ENCODE data around the gene DNAJB6. TPM values are rescaled to one million over a fixed set of nuclear protein-coding genes. Genes with fewer than 3 reads are reported as not detected.

The DNAJB6 gene
- total RNA-seq, 4 donors from 2014 or later = 82.5 to 149 (median 94.7) TPM

DNA sequence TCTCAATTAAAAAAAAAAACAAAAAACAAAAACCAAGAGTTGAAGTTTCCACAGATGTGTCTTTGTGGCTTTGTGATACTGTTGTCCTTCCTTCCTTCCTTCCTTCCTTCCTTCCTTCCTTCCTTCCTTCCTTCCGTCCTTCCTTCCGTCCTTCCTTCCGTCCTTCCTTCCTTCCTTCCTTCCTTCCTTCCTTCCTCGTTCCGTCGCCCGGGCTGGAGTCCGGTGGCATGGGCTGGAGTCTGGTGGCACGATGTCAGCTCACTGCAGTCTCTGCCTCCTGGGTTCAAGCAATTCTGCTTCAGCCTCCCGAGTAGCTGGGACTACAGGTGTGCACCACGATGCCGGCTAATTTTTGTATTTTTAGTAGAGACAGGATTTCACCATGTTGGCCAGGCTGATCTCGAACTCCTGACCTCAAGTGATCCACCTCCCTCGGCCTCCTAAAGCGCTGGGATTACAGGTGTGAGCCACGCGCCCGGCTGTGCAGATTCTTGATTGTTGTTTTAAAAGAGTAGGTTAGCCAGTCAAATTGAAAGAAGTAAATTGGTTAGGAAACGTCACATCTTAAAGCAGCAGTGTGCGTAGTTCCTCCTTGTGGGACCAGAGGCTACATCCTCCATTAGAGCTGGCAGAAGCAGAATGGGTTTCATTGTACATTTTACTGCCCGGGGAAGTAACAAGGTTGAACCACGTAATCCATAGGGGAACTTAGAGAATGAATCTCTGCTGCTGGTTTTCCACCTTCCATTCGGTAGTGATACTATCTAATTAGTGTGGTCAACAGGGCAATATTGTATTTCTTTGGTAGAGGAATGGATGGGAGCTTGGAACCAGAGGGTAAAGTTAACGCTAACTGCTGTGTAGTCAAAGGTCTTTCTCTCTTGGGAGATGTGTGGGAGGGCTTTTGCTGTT is 20.6 kb downstream of the DNAJB6 start:
- no peak for TF ChIP-seq CTCF (IDR thresholded peaks at IDR 0.05)
- DNase-seq (ENCODE audit: low spot score) = no peak
- no peak for ATAC-seq (ENCODE audit: low FRiP score)

- ATAC-seq (ENCODE audit: low FRiP score) (no peak), DNase-seq (ENCODE audit: low spot score) (no peak)
- no peak for TF ChIP-seq CTCF (IDR thresholded peaks at IDR 0.05)
Observed at GRCh38 chr7:157358041-157358752, 21.4 kb downstream of the DNAJB6 start.

DNA sequence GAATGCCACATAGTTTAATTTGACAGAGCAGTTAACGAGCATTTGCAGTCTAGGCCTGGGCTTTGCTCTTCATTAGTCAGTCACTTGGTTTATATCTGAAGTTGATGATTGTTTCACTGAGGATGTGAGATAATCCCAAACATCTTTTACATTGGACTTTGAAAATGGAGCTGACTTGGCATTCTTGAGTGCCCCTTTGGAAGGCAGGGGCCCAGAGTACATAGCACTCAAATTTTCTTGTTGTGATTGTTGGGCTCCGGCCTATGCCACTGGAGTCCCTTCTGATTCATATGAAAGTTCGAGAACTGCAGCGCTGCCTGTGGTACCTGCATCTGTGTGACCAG is 21.9 kb downstream of the DNAJB6 start:
- DNase-seq (ENCODE audit: low spot score) (no peak), ATAC-seq (ENCODE audit: low FRiP score) (no peak)
- TF ChIP-seq CTCF (IDR thresholded peaks at IDR 0.05) = no peak

DNA sequence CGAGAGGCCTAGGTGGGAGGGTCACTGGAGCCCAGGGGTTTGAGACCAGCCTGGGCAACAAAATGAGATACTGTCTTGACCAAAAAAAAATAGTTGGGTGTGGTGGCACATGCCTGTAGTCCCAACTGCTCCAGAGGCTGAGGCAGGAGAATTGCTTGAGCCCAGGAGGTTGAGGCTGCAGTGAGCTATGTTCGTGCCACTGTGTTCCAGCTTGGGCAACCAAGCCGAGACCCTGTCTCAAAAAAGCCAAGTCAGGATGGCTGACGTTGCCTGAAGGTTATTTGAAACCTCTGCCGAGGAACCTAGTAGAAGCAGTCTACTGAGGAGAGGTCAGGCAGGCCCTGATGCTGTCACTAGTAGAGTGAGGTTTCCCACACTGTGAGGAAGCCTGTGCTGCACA is 22.8 kb downstream of the DNAJB6 start:
- ATAC-seq (ENCODE audit: low FRiP score) (no peak), DNase-seq (ENCODE audit: low spot score) (no peak)
- TF ChIP-seq CTCF (IDR thresholded peaks at IDR 0.05) = no peak

DNA sequence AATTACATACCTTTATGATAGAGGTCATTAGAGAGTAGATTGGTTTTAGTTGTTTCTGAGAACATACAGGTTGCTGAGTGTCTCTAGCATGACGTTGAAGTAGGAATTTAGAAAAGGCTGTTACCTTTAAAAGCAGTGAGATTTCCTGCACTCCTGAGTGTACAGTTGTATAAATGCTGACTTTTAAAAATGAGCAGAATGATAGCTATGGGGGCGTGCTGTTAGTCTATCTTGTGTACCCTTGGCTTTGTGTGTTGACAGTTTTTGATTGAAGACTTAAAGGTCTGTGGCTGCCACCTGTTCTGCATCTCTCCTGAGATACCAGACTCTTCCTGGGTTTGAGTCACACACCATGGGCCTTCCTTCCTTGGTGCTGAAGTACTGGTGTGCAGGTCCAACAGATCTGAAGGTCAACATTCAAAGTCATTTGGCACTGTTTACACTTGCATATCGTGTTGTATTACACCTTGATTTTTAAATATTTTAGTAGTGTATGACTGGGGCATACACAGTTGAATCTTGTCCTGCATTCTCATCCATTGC is 23.8 kb downstream of the DNAJB6 start:
- DNase-seq (ENCODE audit: low spot score) = no peak
- ATAC-seq (ENCODE audit: low FRiP score) = no peak
- no peak for TF ChIP-seq CTCF (IDR thresholded peaks at IDR 0.05)

DNA sequence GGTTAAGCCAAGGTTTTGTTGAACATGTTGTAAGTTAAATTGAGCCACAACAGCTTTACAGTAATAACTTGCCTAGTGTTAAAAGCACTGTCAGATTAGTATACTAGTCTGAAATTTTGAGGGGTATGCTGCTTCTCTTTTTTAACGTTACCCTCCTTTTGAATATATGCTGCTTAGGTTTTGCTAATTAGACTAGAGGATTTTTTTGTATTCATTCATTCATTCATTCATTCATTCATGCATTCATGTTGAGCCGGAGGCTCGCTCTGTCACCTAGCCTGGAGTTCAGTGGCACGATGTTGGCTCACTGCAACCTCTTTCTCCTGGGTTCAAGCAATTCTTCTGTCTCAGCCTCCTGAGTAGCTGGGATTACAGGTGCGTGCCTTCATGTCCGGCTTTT is 24.7 kb downstream of the DNAJB6 start:
- DNase-seq (ENCODE audit: low spot score) = no peak

More for the DNA sequence above, 24.7 kb downstream of the DNAJB6 start:
- no peak for TF ChIP-seq CTCF (IDR thresholded peaks at IDR 0.05)
- ATAC-seq (ENCODE audit: low FRiP score) = no peak
